HG03354 (cell line): ENCODE data around the gene SLC7A5.
"Not testable (repeated sequence)": the region's sequence is repeated elsewhere in the genome, so short reads cannot be mapped to it uniquely, and the experiment has no call there.

ENCODE experiments used
- ATAC-seq: cut with Tn5 transposase; IDR thresholded peaks from one replicate; pipeline ENCODE4 v1.9.1; 2021; ENCODE audit warnings: mild to moderate bottlenecking; ENCODE audit not compliant: unreplicated experiment, poor library complexity, severe bottlenecking

The SLC7A5 gene

GRCh38 chr16:87808108-87808507 is 61.2 kb downstream of the SLC7A5 start:
- ATAC-seq: no peak

DNA sequence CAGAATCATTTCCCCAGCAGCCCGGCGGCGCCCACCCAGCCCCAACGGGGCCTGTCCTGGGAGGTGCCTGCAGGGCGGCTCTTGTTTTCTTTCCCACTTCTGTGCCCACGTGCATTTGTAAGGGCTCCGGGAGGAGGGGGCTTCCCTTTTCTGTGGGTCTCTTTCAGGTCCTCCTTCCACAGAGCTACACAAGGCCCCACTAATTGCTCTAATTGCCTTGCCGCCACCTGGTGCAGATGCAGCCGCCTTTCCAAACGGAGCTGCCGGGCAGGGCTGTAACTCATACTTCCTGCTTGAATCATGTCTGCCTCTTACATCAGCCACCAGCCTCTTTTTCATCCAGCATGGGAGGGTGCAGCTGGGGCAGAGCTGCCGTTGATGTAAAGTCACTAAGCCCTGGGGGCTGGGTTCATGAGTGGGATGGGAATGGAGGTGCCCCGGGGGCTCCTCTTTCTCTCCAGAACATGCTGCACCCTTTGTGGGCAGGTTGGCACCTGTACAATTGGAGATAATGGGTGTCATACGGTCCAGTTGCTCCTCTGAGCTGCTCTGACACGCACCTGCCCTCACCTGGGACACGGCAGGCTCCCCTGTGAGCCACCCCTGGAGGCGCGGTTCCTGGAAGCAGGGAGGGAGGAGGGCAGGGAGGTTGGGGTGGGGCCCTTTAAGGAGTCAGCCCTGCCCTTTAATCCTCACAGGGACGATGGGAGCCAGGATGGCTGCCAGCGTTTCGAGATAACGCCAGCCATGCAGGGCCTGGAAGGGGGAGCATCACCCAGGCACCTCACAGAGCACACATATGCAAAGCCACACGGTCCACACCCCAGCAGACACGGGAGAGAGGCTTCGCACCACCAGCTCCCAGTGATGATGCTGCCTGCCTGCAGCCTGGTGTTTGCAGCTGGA is 62.4 kb downstream of the SLC7A5 start:
- no peak for ATAC-seq

DNA sequence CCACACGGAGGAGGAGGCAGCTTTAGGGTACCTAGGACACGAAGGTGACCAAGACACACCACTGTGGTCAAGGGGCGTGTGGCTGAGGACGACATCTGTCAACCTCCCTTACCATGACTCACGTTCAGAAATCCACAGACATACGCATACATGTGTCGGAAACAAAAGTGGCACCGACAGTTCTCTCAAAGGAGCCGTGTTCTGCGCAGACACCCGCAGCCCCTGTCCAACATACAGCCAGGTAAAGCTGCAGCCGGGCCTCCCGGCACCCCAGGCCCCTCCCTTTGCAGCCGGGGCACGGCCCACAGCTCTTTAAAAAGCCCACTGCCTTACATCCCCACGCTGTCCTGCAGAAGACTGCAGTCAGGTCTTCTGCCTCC is 63.1 kb downstream of the SLC7A5 start:
- no peak for ATAC-seq

DNA sequence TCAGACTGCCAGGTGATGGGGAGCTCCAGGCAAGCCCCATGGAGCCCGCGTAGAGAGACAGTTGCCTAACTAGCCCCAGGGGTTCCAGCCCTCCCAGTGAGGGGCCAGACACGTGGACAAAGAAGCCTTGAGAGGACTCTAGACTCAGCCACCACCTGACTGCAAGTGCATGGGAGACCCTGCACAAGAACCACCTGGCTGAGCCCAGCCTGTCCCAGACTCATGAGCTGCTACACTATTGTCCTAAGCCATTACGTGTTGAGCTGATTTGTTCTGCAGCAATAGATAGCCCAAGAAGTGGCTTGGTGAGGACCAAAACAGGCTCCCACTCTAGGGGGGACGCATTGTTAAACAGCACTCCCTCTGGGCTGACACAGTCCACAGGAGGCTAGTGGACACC is 65.9 kb downstream of the SLC7A5 start:
- no peak for ATAC-seq

- ATAC-seq: no peak
Measured at GRCh38 chr16:87802670-87803069, 66.6 kb downstream of the SLC7A5 start.

DNA sequence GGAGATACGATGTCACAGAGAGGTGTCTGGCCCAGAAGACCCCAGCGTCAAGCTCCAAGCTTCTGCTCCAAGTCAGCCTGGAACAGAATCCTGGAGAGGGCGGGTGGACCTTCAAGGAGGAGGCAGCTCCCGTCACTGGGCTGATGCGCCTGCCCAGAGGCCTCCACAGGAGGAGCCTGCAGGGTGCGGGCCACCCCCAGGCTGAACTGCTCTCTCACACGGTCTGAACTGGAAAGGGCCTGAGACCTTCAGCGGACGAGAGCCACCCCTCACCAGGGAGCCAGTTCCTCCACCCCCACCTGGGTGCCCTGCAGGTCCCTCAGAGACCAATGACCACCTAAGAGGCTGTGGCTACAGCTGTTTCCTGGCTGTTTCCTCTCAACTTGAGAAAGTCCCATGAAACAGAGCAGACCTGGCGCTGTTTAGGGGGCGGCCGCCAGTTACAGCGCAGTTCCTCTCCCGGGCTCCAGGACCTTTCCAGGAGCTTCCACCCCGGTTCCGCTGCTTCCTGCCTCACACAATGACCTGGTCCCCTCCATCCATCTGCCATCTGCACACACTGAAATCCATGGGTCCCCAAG is 67.5 kb downstream of the SLC7A5 start:
- no peak for ATAC-seq

DNA sequence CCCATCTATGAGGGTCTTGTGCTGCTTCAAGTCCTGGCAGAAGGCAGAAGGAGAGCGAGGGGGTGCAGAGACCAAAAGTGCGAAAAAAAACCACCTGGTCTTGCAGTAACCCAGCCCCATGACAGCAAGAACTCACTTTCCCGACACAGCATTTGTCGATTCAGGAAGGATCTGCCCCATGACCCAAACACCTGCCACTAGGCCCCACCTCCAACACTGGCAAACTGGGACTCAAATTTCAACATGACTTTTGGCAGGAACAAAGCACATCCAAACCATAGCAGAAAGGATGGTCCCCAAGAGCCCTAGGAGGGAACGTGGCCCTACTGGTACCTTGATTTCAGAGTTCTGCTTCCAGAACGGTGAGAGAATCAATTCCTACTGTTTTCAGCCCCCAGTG is 68.8 kb downstream of the SLC7A5 start:
- ATAC-seq: no peak

- no peak for ATAC-seq
Measured at GRCh38 chr16:87795336-87795735, 74.0 kb downstream of the SLC7A5 start.

- ATAC-seq: no peak
Measured at GRCh38 chr16:87794485-87795078, 74.7 kb downstream of the SLC7A5 start.

- no peak for ATAC-seq
Measured at GRCh38 chr16:87792205-87792565, 77.1 kb downstream of the SLC7A5 start.

DNA sequence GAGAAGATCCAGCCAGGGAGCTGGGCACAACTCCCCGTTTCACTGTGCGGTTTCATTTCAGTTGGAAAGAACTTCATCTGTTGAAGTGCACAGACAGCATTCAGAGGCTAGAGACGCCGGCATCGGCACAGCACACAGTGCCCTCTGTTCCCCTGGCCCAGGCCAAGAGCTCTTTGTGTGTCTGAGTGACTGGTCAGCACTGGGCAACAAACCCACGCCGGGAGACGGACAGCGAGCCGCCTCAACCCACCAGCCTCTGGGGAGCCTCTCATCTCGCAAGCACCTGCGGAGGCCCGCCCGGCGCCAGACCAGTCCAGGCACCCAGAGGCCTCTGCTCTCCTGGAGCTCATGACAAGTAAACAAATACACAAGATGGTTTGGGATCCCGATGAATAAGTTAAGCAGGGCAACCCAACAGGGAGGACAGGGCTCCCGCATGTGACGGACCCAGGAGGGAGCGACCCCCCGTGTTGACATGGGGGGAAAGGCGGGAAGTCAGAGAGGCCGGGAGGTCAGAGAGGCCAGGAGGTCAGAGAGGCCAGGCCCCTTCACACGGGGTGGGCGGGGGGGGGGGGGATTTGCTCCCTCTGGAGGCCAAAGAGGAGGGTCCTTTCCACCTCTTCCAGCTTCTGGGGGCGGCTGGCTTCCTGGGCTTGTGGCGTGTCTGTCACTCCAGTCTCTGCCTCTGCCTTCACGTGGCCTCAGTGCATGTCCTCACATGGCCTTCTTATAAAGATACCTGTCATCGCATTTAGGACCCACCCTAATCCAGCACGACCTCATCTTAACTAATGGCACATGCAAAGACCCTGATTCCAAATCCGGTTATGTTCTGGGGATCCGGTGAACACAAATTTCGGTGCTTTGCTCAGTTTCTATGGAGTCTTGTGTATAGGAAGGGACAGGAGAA is 77.8 kb downstream of the SLC7A5 start:
- ATAC-seq: no peak

- no peak for ATAC-seq
Measured at GRCh38 chr16:87790292-87791100, 78.8 kb downstream of the SLC7A5 start.

- ATAC-seq: no peak
Measured at GRCh38 chr16:87789437-87790291, 79.6 kb downstream of the SLC7A5 start.

GRCh38 chr16:87788730-87789436 is 80.4 kb downstream of the SLC7A5 start:
- not testable (repeated sequence) for ATAC-seq

DNA sequence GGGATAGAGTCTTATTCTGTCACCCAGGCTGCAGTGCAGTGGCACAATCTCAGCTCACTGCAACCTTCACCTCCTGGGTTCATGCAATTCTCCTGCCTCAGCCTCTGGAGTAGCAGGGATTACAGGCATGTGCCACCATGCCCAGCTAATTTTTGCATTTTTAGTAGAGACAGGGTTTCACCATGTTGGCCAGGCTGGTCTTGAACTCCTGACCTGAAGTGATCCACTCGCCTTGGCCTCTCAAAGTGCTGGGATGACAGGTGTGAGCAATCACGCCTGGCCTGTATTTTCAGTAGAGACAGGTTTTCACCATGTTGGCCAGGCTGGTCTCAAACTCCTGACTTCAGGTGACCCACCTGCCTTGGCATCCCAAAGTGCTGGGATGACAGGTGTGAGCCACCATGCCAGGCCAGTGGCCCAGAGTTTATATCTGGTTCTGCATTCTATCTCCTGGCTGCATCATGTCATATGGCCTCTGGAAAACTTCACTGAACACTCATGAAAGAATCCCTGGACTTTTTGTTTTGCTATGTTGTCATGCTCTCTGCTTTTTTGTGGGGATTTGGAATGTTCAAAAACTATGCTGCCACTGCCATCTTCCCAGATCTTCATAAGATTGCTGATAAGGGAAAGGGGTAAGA is 81.7 kb downstream of the SLC7A5 start:
- ATAC-seq: not testable (repeated sequence)

- no peak for ATAC-seq
Measured at GRCh38 chr16:87784812-87785211, 84.5 kb downstream of the SLC7A5 start.

- no peak for ATAC-seq
Measured at GRCh38 chr16:87782033-87782432, 87.3 kb downstream of the SLC7A5 start.
